ENCODE data around the gene SLC9B2. TPM values are rescaled to one million over a fixed set of nuclear protein-coding genes. Genes with fewer than 3 reads are reported as not detected.

Gene SLC9B2
- total RNA-seq, 1 donor from 2014 or later: 3.3 TPM

DNA sequence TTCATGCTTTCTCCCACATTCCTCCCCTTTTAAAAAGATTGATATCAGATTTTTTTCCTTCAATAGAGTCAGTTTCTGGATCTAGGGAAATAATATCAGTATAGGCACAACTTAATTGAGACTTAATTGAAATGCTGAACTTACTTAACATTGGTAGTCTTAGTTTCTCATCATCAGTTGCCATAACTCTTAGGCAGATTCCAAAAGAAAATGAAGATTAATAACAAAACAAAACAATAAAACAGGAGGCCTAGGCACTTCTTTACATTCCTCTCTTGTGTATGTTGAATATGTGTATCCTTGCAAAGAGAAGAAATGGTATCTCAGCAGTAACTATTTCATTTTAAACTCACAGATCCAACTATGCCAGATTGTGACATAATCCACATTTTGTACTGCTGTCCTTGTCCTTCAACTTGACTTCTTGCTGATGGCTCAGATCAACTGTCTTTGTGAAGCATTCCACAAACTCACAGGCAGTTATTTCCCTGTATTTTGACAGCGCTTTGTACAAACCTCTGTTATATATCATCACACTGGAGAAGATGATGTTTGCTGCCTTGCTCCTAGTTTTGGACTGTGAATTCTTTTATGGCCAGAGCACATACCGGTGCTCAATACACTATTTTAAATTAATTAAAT is 9.1 kb upstream of the SLC9B2 start:
- intact Hi-C loops (cut with micrococcal nuclease): no loop called here
- DNase-seq (no peak), ATAC-seq (no peak)

DNA sequence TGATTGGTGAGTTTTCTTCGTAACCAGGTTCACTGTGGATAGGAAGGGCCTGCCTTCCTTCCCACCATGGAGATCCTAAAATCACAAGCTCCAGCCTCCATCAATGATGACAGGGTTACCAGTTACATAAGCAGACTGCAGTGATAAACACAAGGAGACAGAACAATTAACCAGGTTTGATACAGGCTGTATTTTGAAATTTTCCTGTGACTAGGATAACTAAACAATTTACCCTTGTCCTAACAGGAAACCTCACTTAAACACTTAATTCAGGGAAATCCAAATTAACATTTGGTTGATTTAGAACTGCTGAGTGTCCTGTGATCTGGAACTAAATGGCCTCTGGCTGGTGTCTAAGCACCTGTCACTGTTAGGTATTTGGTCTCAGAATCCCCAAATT is 3.1 kb upstream of the SLC9B2 start:
- ATAC-seq (no peak), DNase-seq (no peak)
- intact Hi-C loops (cut with micrococcal nuclease): no loop called here

DNA sequence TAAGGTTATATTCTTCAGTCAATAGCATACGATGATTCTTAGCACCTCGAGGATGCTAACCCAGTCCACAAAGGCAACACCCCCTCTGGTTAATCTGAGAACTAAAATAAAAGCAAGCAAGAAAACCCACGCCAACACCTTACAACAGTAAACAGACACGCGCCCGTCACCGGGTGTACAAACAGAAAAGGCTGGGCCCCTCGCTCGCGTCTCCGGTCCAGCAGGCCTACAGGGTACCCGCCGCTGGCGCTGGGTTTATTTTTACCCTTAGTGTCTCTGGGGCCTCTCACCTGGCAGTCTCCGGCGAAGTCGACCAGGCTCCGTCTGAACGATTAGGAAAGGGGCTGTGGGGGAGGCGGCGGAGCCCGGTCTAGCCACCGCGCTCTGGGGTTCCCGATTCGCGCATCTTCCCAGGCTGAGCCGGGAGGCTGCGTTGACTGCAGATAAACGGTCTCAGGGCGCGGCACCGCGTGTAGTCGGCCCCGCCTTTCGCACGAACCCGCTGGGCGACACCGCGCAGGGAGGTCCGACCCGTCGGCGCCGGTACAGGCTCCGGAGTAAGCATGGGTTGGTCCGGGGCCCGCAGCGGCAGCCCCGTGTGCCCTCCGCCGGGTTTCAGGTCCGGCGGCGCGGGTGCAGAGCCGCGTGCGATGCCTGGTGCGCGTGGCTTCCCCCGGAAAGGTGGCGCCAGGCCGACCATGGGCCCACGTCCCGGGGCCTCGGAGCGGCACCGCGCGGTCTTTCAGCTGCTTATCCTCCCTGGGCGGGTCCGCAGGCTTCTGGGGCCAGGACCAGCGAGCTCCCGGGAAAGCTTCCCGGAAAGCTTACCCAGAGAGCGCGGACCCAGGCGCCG is 441 bp downstream of the SLC9B2 start:
- ATAC-seq (peak; percentile 94), DNase-seq (peak; percentile 83)
- intact Hi-C loops (cut with micrococcal nuclease): no loop called here

DNA sequence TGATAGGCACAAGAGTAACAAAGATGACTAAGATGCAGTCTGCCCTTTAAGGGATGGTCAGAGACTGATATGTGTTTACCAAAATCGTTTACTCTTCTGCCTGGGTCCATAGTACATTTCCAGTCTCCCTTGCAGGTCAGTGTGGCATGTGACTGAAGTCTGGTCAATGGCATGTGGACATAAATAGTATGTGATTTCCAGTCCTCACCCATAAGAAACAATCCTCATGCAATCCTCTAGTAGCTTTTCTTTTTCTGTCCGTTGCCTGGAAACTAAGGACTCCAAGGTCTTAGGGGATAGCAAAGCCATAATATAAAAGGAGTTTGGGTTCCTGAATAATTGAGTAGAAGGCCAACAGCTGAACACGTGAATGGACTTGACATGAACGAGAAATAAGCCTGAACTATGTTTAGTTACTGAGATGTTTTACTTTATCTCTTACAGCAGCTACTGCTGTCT is 1.1 kb downstream of the SLC9B2 start:
- DNase-seq: no peak
- intact Hi-C loops (cut with micrococcal nuclease): no loop called here
- ATAC-seq: no peak

DNA sequence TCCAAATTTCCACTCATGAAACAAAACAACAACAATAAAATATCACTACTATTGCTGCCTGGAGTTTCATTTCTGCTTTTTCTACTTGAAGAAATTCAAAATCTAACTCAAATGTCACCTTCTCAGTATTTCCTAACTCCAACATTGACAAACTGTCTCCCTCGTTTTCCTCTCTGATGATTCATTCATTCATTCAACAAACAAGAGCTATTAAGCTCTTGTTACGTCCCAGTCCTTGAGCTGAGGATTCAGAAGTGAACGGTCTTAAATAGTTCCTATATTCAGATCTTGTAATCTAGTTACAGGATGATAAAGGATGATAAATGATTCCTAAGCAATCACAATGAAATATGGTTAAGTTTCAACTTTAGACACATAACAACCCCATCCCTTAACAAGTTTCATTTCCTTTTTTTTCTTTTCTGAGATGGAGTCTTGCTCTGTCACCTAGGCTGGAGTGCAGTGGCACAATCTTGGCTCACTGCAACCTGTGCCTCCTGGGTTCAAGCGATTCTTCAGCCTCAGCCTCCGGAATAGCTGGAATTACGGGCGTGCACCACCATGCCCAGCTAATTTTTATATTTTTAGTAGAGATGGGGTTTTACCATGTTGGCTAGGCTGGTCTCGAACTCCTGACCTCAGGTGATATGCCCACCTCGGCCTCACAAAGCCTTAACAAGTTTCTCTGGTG is 1.7 kb downstream of the SLC9B2 start:
- DNase-seq (no peak), ATAC-seq (no peak)
- intact Hi-C loops (cut with micrococcal nuclease): no loop called here

DNA sequence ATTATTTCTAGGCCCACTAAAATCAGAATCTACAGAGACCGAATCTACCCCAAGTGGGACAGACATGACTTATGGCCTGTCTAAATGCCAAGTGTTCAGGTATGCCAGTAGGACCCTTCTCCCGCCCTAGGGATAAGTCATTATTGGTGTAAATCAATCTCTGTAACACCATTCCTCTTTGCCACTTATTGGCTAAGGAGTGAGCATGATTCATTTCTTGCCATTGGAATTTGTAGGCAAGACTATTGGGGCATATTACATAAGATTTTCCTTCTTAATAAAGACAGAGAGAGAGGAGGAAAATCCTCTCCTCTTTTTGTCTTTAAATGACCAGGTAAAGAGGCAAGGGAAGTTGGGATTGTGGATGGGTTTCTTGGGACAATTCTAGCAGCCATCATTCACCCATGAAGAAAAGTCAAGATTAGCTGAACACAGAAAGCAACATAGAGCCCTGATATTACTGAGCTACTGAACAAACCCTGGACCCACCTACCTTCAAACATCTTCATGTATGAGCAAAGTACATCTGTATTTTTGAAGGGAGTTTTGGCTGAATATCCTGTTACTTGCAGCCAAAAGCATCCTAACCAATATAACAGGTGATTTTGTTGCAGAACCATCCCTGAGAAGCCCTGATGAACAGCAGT is 2.6 kb downstream of the SLC9B2 start:
- ATAC-seq: no peak
- DNase-seq: no peak
- intact Hi-C loops (cut with micrococcal nuclease): no loop called here

DNA sequence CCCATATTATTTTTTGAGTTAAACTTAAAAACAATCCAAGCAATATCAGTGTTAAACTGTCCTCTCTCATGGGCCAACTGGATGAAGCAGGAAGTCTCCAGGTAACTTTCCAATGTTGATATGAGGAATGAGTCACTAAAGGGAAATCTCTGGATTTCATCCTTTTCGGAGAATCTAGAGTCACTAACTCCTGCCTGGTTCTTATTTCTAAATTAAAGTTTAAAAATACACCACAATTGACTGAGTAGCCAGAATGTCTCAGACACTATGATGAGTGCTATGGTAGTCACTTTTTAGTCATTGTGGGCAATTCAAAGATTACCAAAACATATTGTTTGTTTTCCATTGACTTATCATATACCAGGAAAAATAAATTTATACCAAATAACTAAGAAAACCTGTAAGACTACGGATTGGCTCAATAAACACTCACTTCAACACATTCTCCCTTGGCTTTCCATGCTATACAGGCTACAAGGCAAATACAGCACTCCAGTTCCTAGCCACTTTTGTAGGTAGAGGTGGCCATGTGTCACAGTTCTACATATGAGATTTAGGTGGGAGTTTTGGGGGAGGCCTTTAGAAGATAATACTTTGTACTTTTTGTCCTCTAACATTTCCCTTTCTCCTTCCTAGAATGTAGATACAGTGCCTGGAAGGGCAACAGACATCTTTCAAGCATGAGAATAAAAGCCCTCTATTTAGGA is 8.6 kb downstream of the SLC9B2 start:
- ATAC-seq (no peak), DNase-seq (no peak)
- intact Hi-C loops (cut with micrococcal nuclease): no loop called here

DNA sequence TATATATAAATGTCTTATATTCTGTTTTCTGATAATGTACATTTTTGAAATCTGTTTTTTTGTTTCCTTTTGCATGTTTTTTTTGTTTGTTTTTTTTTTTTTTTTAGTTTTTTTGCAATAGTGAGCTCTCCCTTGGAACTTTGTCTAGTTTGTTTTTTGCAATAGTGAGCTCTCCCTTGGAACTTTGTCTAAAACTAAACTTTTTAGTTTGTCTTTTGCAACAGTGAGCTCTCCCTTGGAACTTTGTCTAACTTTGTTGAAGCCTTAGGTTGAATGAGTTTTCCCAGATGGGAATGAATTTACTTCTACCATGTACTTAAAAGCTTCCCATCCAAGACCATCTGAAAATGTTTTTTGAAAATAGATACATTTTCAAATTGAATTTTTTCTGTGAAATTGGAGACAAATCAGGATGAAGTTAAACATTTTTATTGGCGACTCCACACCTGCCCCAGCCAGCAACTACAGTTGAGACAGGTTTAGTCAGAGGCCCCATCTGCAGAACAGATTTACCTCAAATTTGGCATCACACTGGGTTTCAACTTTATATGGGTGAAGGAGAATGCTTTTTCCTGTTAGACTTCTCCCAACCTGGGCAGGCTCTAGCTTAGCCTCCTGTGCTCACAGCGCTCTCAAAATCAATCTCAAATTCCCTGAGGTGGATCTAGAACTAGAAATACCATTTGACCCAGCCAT is 16.0 kb downstream of the SLC9B2 start:
- DNase-seq (no peak), ATAC-seq (no peak)
- intact Hi-C loops (cut with micrococcal nuclease): no loop called here

DNA sequence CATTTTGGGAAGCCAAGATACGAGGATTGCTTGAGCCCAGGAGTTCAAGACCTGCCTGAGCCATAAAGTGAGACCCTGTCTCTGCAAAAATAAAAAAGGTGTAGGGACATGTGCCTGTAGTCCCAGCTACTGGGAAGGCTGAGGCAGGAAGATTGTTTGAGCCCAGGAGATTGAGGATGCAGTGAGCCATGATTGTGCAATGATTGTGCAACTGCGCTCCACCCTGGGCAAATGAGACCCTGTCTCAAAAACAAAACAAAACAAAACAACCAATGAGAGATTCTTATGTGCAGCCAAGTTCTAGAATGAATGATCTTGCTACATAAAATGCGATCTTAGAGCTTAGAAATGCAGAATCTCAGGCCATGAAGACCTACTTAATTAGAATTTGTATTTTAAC is 22.5 kb downstream of the SLC9B2 start:
- intact Hi-C loops (cut with micrococcal nuclease): no loop called here
- DNase-seq (no peak), ATAC-seq (no peak)

DNA sequence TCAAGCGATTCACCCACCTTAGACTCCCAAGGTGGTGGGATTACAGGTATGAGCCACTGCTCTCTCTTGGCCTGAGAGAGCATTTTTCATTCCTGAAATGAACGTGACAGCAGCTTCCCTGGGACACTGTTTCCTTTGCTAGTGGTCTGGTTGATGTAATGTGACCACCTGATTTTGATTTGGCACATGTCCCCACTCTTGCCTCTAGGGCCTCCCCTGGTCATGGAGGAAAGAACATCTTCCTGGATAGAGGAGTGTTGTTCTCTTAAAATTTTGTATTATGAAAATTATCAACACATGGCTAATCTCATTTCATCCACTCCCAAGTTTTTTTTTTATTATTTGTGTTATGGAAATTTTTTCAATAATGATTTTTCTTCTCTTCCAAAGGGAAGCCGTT is 23.8 kb downstream of the SLC9B2 start:
- no peak for DNase-seq
- no peak for ATAC-seq
- intact Hi-C loops (cut with micrococcal nuclease): no loop called here

DNA sequence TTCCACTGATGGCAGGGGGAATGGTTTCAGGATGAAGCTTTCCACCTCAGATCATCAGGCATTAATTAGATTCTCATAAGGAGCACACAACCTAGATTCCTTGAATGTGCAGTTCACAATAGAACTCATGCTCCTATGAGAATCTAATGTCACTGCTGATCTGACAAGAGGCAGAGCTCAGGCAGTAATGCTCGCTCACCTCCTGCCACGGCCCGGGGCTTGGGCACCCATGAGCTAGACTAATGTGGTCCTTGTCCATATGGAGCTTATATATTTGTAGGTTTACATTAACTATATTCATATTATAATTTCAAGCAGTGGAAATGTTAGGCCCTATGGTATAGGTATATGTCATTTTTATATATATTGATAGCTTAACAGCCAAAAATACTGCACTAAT is 24.4 kb downstream of the SLC9B2 start:
- ATAC-seq (no peak), DNase-seq (no peak)
- intact Hi-C loops (cut with micrococcal nuclease): no loop called here

DNA sequence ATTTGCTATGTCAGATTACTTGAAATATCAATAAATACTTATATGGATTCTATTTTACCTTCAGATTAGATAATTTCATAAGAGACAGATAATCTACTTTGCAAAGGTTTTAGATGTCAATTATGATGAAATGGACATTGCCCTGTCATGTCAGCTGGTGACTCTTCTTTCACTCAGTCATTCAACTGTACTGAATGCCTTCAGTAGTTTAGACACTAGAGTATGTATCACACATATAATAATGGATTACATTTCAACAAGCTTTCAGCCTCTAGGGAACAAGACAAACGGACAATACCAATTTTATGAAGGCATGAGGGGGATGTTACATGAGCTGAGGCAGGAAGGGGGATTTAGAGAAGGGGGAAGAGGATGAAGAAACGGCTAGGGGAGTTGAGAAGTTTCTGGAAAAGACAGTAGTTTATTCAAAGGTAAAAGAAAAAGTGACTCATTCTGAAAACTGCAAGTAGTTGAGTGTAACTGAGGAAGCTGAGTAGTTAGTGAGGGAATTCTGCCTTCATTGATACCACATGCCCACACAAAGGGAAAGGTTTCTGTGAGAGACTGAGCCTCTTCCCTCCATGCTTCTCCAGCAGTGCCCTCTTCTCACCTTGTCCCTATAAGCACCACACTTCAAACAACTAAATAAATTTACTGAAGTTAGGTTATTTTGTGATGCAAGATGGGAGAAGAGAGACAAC is 25.7 kb downstream of the SLC9B2 start:
- ATAC-seq (no peak), DNase-seq (no peak)
- intact Hi-C loops (cut with micrococcal nuclease): no loop called here

DNA sequence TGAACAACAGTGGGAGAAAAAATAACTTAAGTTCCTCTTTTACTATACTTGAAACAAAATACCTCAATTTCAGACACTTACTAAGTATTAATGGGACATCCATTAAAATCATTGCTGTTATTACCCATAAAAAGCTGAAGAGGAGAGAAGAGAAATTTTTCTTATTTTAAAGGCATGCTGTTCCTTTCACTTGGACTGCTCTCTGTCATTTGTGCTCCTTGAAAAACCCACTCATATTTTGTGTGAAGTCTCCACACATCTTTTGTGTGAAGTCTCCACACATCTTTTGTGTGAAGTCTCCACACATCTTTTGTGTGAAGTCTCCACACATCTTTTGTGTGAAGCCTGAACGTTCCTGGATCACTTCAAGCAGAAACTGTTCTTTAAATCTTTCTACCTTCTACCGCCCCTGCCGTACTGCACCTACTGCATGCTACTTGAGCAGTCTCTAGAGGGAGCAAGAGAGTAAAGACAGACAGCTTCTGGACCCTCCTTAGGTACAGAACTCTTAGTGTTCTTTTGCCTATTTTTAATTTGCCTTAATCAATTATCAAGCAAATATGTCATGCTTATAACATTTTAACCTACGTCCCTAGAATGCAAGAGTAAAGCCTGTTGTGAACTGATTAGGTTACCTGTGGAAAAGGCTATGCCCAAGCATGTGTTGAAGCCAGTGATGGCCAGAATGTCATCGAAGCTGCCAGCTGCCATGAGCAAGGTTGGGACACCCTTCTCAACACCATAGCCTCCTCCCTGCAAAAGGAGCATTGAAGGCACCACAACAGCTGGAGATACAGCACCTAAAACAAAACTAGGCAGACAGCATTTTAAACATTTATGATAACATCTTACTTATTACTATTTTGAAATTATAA is 29.9 kb downstream of the SLC9B2 start:
- intact Hi-C loops (cut with micrococcal nuclease): loop anchor here (10.0 kb wide), 1 partner anchor 48 kb away; the partner anchor contains the start of gene BDH2
- DNase-seq: no peak
- peak; percentile 78 for ATAC-seq

DNA sequence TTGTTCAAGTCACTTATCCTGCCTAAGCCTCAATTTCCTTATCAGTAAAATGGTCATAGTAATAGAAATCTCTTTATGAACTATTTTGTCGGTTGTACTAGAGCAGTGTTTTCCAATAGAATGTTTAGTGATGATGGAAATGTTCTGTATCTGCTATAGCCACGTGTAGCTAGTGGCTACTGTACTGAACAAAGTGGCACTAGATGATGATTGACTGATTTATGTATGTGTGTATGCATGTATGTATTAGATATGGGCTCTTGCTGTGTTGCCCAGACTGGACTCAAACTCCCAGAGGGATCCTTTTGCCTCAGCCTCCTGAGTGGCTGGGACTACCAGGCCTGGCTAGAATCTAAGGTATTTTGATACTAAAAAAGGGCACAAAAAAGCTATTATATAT is 32.4 kb downstream of the SLC9B2 start:
- no peak for ATAC-seq
- intact Hi-C loops (cut with micrococcal nuclease): loop anchor here (10.0 kb wide), 1 partner anchor 51 kb away; the partner anchor contains the start of gene BDH2
- DNase-seq: no peak

DNA sequence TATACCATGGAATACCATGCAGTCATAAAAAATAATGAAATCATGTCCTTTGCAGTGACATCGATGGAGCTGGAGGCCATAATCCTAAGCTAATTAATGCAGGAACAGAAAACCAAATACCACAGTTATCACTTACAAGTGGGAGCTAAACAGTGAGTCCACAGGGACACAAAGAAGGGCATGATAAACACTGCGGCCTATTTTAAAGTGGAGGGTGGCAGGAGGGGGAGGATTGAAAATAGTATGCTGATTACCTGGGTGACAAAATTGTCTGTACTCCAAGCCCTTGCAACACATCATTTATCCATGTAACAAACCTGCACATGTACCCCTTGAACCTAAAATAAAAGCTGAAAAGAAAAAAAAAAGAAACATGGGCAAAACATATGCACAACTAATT is 40.4 kb downstream of the SLC9B2 start:
- ATAC-seq: peak; percentile 93
- DNase-seq: no peak
- intact Hi-C loops (cut with micrococcal nuclease): no loop called here

DNA sequence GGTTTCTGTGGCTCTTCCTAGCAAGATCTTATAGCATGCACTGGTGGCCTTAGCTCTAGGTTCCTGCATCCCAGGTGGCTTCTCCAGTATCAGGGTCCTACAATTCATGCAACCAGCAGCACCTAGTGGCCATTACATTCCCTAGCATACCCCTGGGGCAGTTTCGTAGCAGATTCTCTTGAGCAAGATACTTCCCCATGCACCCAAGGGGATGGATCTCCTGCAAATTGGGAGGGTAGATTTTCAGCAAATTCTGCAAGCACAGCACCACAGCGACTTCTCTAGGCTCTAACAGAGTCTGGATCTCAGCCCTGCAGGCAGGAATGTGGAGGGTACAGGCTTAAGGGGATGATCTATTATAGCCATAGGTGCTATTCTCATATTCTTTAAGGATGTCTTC is 44.0 kb downstream of the SLC9B2 start:
- ATAC-seq (peak; percentile 31), DNase-seq (no peak)
- intact Hi-C loops (cut with micrococcal nuclease): no loop called here

DNA sequence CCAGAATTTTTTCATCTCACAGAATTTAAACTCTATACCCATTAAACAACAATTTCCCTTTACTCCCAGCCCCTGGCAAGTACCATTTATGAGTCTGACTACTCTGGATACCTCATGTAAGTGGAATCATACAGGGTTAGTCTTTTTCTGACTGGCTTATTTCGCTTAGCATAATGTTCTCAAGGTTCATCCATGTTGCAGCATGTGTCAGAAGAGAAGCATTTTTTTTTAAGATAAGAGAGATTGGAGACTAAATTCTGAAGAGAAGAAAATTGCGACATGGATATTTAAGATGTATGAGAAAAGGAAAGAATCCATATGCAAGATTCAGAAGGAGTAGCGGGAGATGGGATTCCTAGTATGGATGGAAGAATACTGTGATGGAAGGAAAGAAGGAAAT is 45.8 kb downstream of the SLC9B2 start:
- no peak for ATAC-seq

More for the DNA sequence above, 45.8 kb downstream of the SLC9B2 start:
- no peak for DNase-seq
- intact Hi-C loops (cut with micrococcal nuclease): no loop called here
